IMR-90 (cell line): ENCODE data around the gene NTM. TPM values are rescaled to one million over a fixed set of nuclear protein-coding genes. Genes with fewer than 3 reads are reported as not detected.

ENCODE experiments used
- ATAC-seq: fragments of 200-7000 bp; cut with Tn5 transposase; 2 replicates; pipeline ENCODE4 v1.9.1; 2020; ENCODE audit warnings: low read depth, mild to moderate bottlenecking, moderate library complexity
- BruUV-seq: library from RNA; stranded (reverse); fragments of 400-500 nt; replicated peaks from 2 replicates; lab custom pipeline; 2021; lab: Mats Ljungman, UMichigan
- CTCF ChIA-PET: fragments of 300-600 bp; formaldehyde crosslinking; extraction: SDS; loops from one replicate; lab custom pipeline; 2021; ENCODE audit warnings: antibody characterized with exemption; lab: Yijun Ruan, JAX
- POLR2A ChIA-PET: fragments of 300-600 bp; sonication (Branson Sonifier 250); formaldehyde crosslinking; loops from one replicate; lab custom pipeline; 2022; ENCODE audit warnings: antibody characterized with exemption; ENCODE audit not compliant: unreplicated experiment; lab: Charles Lee
- DNase-seq: peaks from one replicate; pipeline ENCODE4 v3.0.0; 2013
- H2AFZ ChIP-seq: replicated peaks from 2 replicates; pipeline ENCODE3; 2013; ENCODE audit warnings: low read length, mild to moderate bottlenecking; ENCODE audit not compliant: poor library complexity
- H2AK5ac ChIP-seq: 2 replicates; pipeline ENCODE4 v1.6.1; 2013; ENCODE audit warnings: low read depth, low read length, inconsistent platforms
- H2AK9ac ChIP-seq: replicated peaks from 2 replicates; pipeline ENCODE3; 2013; ENCODE audit warnings: mild to moderate bottlenecking, low read depth, low read length, moderate library complexity; ENCODE audit not compliant: poor library complexity
- H2BK120ac ChIP-seq: 2 replicates; pipeline ENCODE4 v1.6.1; 2013; ENCODE audit warnings: low read depth, low read length, inconsistent platforms
- H2BK15ac ChIP-seq: 3 replicates; pipeline ENCODE4 v1.6.1; 2013; ENCODE audit warnings: low read depth, low read length, inconsistent platforms
- H2BK20ac ChIP-seq: 2 replicates; pipeline ENCODE4 v1.6.1; 2013; ENCODE audit warnings: low read depth, mild to moderate bottlenecking, inconsistent platforms, low read length, moderate library complexity
- H2BK5ac ChIP-seq: 2 replicates; pipeline ENCODE4 v1.6.1; 2013; ENCODE audit warnings: mild to moderate bottlenecking, low read depth, low read length, inconsistent platforms; ENCODE audit not compliant: poor library complexity, severe bottlenecking
- H3K14ac ChIP-seq: replicated peaks from 2 replicates; pipeline ENCODE4 v1.6.1; 2013; ENCODE audit warnings: low read depth, low read length, inconsistent platforms
- H3K18ac ChIP-seq: 2 replicates; pipeline ENCODE4 v1.6.1; 2013; ENCODE audit warnings: low read depth, low read length, control low read depth
- H3K23ac ChIP-seq: 2 replicates; pipeline ENCODE4 v1.6.1; 2013; ENCODE audit warnings: low read depth, low read length, inconsistent platforms
- H3K27ac ChIP-seq: 2 replicates; pipeline ENCODE4 v1.5.1; 2013; ENCODE audit warnings: mild to moderate bottlenecking, control low read depth, low read length; ENCODE audit not compliant: insufficient read depth
- H3K27me3 ChIP-seq: 2 replicates; pipeline ENCODE4 v1.6.1; 2013; ENCODE audit warnings: low read length; ENCODE audit not compliant: control insufficient read depth, insufficient read depth
- H3K36me3 ChIP-seq: 2 replicates; pipeline ENCODE4 v1.6.1; 2013; ENCODE audit warnings: low read length, mixed read lengths; ENCODE audit not compliant: control insufficient read depth, insufficient read depth
- H3K4ac ChIP-seq: 2 replicates; pipeline ENCODE4 v1.6.1; 2013; ENCODE audit warnings: low read depth, low read length, inconsistent platforms
- H3K4me1 ChIP-seq: 2 replicates; pipeline ENCODE4 v1.6.1; 2013; ENCODE audit warnings: low read length, mixed read lengths; ENCODE audit not compliant: control insufficient read depth, insufficient read depth
- H3K4me2 ChIP-seq: 2 replicates; pipeline ENCODE4 v1.6.1; 2013; ENCODE audit warnings: low read depth, mild to moderate bottlenecking, control low read depth, low read length, moderate library complexity
- H3K4me3 ChIP-seq: 2 replicates; pipeline ENCODE4 v1.5.1; 2013; ENCODE audit warnings: low read depth, mild to moderate bottlenecking, control low read depth, low read length, moderate library complexity; ENCODE audit not compliant: insufficient read depth
- H3K56ac ChIP-seq: 2 replicates; pipeline ENCODE4 v1.6.1; 2013; ENCODE audit warnings: low read length, inconsistent platforms; ENCODE audit not compliant: insufficient read depth; ENCODE audit errors: extremely low read depth
- H3K79me1 ChIP-seq, 2 experiments: 2 replicates each; pipeline ENCODE4 v1.6.1; 2013; ENCODE audit warnings: low read length in 2 of 2, inconsistent platforms in 1 of 2, low read depth in 1 of 2
- H3K9ac ChIP-seq: 2 replicates; pipeline ENCODE4 v1.6.1; 2013; ENCODE audit warnings: low read depth, low read length, control low read depth
- H3K9me1 ChIP-seq: 2 replicates; pipeline ENCODE4 v1.6.1; 2013; ENCODE audit warnings: low read length, inconsistent platforms; ENCODE audit not compliant: insufficient read depth
- H3K9me3 ChIP-seq: 2 replicates; pipeline ENCODE4 v1.6.1; 2013; ENCODE audit warnings: low read length; ENCODE audit not compliant: control insufficient read depth, insufficient read depth
- H4K20me1 ChIP-seq: 2 replicates; pipeline ENCODE4 v1.6.1; 2013; ENCODE audit warnings: low read length, inconsistent platforms; ENCODE audit not compliant: insufficient read depth
- H4K5ac ChIP-seq: 2 replicates; pipeline ENCODE4 v1.6.1; 2013; ENCODE audit warnings: mild to moderate bottlenecking, low read depth, low read length, control low read depth
- H4K8ac ChIP-seq, 2 experiments: 2 replicates each; pipeline ENCODE4 v1.6.1; 2013; ENCODE audit warnings: low read depth in 2 of 2, low read length in 2 of 2, control low read depth in 1 of 2, inconsistent platforms in 1 of 2
- H4K91ac ChIP-seq: 2 replicates; pipeline ENCODE4 v1.6.1; 2013; ENCODE audit warnings: low read depth, low read length, inconsistent platforms; ENCODE audit not compliant: insufficient read depth
- BHLHE40 ChIP-seq: fragments of 150-350 bp; IDR thresholded peaks from 2 replicates; pipeline ENCODE4 v1.6.1; 2016; ENCODE audit warnings: mild to moderate bottlenecking, low read depth, low read length
- CEBPB ChIP-seq: IDR thresholded peaks from 2 replicates; pipeline ENCODE4 v1.6.1; 2012; ENCODE audit warnings: low read depth, low read length, improper control_type of control experiment
- CHD1 ChIP-seq: IDR thresholded peaks from 2 replicates; pipeline ENCODE4 v1.6.1; 2012; ENCODE audit warnings: low read depth, low read length, improper control_type of control experiment
- FOS ChIP-seq: fragments of 150-350 bp; IDR thresholded peaks from 2 replicates; pipeline ENCODE4 v1.6.1; 2016; ENCODE audit warnings: low read depth, low read length
- MAFK ChIP-seq: IDR thresholded peaks from 2 replicates; pipeline ENCODE4 v1.6.1; 2012; ENCODE audit warnings: low read depth, low read length, improper control_type of control experiment
- MAZ ChIP-seq: IDR thresholded peaks from 2 replicates; pipeline ENCODE4 v1.6.1; 2012; ENCODE audit warnings: low read depth, mild to moderate bottlenecking, low read length, improper control_type of control experiment, moderate library complexity, borderline replicate concordance
- MXI1 ChIP-seq: IDR thresholded peaks from 2 replicates; pipeline ENCODE4 v1.6.1; 2012; ENCODE audit warnings: low read depth, mild to moderate bottlenecking, low read length, moderate library complexity, borderline replicate concordance
- NFE2L2 ChIP-seq: fragments of 150-350 bp; IDR thresholded peaks from 2 replicates; pipeline ENCODE4 v1.6.1; 2016; ENCODE audit warnings: low read depth, mild to moderate bottlenecking, low read length
- POLR2A ChIP-seq: IDR thresholded peaks from 2 replicates; pipeline ENCODE4 v1.6.1; 2012; ENCODE audit warnings: mild to moderate bottlenecking, low read depth, low read length
- RAD21 ChIP-seq: IDR thresholded peaks from 2 replicates; pipeline ENCODE4 v1.6.1; 2012; ENCODE audit warnings: low read length, improper control_type of control experiment
- RCOR1 ChIP-seq: IDR thresholded peaks from 2 replicates; pipeline ENCODE4 v1.6.1; 2012; ENCODE audit warnings: mild to moderate bottlenecking, low read length, improper control_type of control experiment; ENCODE audit not compliant: insufficient replicate concordance
- RFX5 ChIP-seq: IDR thresholded peaks from 2 replicates; pipeline ENCODE4 v1.8.0; 2012; ENCODE audit warnings: low read depth, mild to moderate bottlenecking, low read length, moderate library complexity
- SMC3 ChIP-seq: fragments of 150-350 bp; IDR thresholded peaks from 2 replicates; pipeline ENCODE4 v1.6.1; 2016; ENCODE audit warnings: low read depth, mild to moderate bottlenecking, antibody characterized with exemption, low read length, moderate library complexity
- WGBS, 2 experiments: methylation state at CpG; one replicate each; pipeline versions ENCODE4 v1.1.5 to v1.1.7; 2013; ENCODE audit warnings: missing lambda C conversion rate in 2 of 2; ENCODE audit not compliant: insufficient read length in 1 of 2; ENCODE audit errors: extremely low coverage in 2 of 2; 5-methylcytosine and 5-hydroxymethylcytosine counted together
- dilution Hi-C: fragments of 300-500 bp; cut with HindIII; formaldehyde crosslinking; loops from one replicate; pipeline ENCODE4 v1.14.3; 2018; ENCODE audit warnings: low sequenced_read_pairs; ENCODE audit not compliant: unreplicated experiment
- in situ Hi-C: fragments of 300-500 bp; cut with MboI; formaldehyde crosslinking; loops from 3 replicates; pipeline ENCODE4 v1.14.3; 2019; ENCODE audit warnings: low sequenced_read_pairs, inconsistent platforms, mixed read lengths
- intact Hi-C: fragments of 100-400 bp; cut with micrococcal nuclease; formaldehyde crosslinking; loops from 2 replicates; pipeline ENCODE4 v1.10.0; 2022
- polyA plus RNA-seq, 3 experiments: library from polyadenylated mRNA; depleted of rRNA; stranded (reverse); fragments of >200 nt; gene quantifications; 2 replicates each; pipeline ENCODE4 v1.2.3, GENCODE V29; 2012; ENCODE audit warnings: low replicate concordance in 1 of 3
- total RNA-seq: library from RNA; depleted of rRNA; stranded (reverse); fragments of >200 nt; gene quantifications from 2 replicates; pipeline ENCODE4 v1.2.3, GENCODE V29; 2012
- TF ChIP-seq, protein P1 (sequence below): conservative IDR thresholded peaks from 2 replicates; pipeline ENCODE4 v1.5.1; 2012; ENCODE audit warnings: mild to moderate bottlenecking, low read depth, low read length, improper control_type of control experiment
- TF ChIP-seq, protein P2 (sequence below): fragments of 150-350 bp; IDR thresholded peaks from 2 replicates; pipeline ENCODE4 v1.6.1; 2016; ENCODE audit warnings: low read depth, mild to moderate bottlenecking, low read length, moderate library complexity, borderline replicate concordance
- TF ChIP-seq, protein P3 (sequence below): fragments of 150-350 bp; IDR thresholded peaks from 2 replicates; pipeline ENCODE4 v1.6.1; 2017; ENCODE audit warnings: mild to moderate bottlenecking, antibody characterized with exemption, low read length, low read depth

Gene NTM
- total and polyA plus RNA-seq, 2 of the 4 experiments (the other 2 are of a cell fraction), result 19.5 to 25.5 TPM

DNA sequence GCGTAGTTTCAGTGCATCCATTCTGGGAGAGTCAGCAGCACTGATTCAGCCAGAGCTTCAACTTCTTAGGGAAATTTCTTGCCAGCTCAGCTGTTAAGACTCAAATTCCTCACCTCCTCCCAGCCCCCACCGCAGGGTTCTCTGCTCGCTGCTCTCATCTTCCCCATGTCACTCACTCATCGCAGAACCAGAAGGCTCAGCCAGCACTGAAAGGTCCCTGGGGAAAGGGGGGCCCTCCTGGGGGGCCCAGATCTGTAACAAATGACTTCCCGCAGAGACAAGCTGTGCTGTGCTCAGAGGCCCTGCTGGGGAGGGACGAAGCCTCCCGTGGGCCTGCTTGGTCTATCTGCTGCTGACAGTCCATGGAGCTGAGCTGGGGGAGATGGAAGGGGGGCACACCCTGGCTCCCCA is 220.6 kb downstream of the NTM start:
- Histone ChIP-seq H4K5ac (no peak overlapping the region), H3K4me3 (no peak overlapping the region), H3K27me3 (peaks cover 5% of the 10 kb centered on the region), H3K4me1 (no peaks in the 10 kb centered on the region), H2BK15ac (no peak overlapping the region), H3K4ac (no peak overlapping the region), H3K79me1 (no peaks in the 10 kb centered on the region), H3K56ac (no peak overlapping the region), H3K23ac (no peak overlapping the region), H2BK120ac (no peak overlapping the region), H3K14ac (no peak overlapping the region), H2AK9ac (no peak overlapping the region), H2BK5ac (no peak overlapping the region), H3K36me3 (no peaks in the 10 kb centered on the region), H3K18ac (no peak overlapping the region), H3K9me1 (no peaks in the 10 kb centered on the region), H3K9me3 (peaks cover 3% of the 10 kb centered on the region; the same call in 1 of the 2 replicates), H3K4me2 (no peak overlapping the region), H2AFZ (no peak overlapping the region), H4K91ac (no peak overlapping the region), H3K27ac (no peak overlapping the region), H3K9ac (no peak overlapping the region), H2BK20ac (no peak overlapping the region), H4K8ac (no peak overlapping the region), H2AK5ac (no peak overlapping the region), H4K20me1 (no peaks in the 10 kb centered on the region)
- dilution Hi-C loops (no loop called here), intact Hi-C loops (no loop called here), in situ Hi-C loops (no loop called here)
- WGBS, 2 experiments, result 7% methylated on average over 3 of the region's 7 CpGs; no CpG with 5 or more reads in 1 of the 2 experiments
- TF ChIP-seq MXI1 (no peak), FOS (no peak), RCOR1 (no peak), SMC3 (no peak), CHD1 (no peak), NFE2L2 (no peak), POLR2A (no peak), MAZ (no peak), BHLHE40 (no peak), RFX5 (no peak), RAD21 (no peak), CEBPB (no peak), MAFK (no peak)
- TF ChIP-seq, protein P1, sequence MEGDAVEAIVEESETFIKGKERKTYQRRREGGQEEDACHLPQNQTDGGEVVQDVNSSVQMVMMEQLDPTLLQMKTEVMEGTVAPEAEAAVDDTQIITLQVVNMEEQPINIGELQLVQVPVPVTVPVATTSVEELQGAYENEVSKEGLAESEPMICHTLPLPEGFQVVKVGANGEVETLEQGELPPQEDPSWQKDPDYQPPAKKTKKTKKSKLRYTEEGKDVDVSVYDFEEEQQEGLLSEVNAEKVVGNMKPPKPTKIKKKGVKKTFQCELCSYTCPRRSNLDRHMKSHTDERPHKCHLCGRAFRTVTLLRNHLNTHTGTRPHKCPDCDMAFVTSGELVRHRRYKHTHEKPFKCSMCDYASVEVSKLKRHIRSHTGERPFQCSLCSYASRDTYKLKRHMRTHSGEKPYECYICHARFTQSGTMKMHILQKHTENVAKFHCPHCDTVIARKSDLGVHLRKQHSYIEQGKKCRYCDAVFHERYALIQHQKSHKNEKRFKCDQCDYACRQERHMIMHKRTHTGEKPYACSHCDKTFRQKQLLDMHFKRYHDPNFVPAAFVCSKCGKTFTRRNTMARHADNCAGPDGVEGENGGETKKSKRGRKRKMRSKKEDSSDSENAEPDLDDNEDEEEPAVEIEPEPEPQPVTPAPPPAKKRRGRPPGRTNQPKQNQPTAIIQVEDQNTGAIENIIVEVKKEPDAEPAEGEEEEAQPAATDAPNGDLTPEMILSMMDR, result no peak
- TF ChIP-seq, protein P2, sequence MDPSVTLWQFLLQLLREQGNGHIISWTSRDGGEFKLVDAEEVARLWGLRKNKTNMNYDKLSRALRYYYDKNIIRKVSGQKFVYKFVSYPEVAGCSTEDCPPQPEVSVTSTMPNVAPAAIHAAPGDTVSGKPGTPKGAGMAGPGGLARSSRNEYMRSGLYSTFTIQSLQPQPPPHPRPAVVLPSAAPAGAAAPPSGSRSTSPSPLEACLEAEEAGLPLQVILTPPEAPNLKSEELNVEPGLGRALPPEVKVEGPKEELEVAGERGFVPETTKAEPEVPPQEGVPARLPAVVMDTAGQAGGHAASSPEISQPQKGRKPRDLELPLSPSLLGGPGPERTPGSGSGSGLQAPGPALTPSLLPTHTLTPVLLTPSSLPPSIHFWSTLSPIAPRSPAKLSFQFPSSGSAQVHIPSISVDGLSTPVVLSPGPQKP, result no peak
- TF ChIP-seq, protein P3, sequence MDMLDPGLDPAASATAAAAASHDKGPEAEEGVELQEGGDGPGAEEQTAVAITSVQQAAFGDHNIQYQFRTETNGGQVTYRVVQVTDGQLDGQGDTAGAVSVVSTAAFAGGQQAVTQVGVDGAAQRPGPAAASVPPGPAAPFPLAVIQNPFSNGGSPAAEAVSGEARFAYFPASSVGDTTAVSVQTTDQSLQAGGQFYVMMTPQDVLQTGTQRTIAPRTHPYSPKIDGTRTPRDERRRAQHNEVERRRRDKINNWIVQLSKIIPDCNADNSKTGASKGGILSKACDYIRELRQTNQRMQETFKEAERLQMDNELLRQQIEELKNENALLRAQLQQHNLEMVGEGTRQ, result no peak
- BruUV-seq, result no TSS peak
- CTCF ChIA-PET, result no interaction called here
- POLR2A ChIA-PET, result no interaction called here
- no peak for ATAC-seq
- no peak for DNase-seq
